A673 (cell line): Measurements from ENCODE around the gene SYK.

Experiments
- EZH2 ChIP-seq: fragments of 200-600 bp; sonication (generic); IDR thresholded peaks from 2 replicates; pipeline ENCODE4 v1.6.1; 2017; ENCODE audit warnings: borderline replicate concordance, low read depth, mild to moderate bottlenecking, mixed read lengths, antibody characterized with exemption, low read length; ENCODE audit not compliant: poor library complexity, severe bottlenecking
- TF ChIP-seq, protein P1 (sequence below): fragments of 300-800, 200-600 bp; sonication (generic); conservative IDR thresholded peaks from 2 replicates; pipeline ENCODE4 v1.5.1; 2017; ENCODE audit warnings: low read depth, mild to moderate bottlenecking, antibody characterized with exemption, low read length, moderate library complexity, mixed read lengths

DNA sequence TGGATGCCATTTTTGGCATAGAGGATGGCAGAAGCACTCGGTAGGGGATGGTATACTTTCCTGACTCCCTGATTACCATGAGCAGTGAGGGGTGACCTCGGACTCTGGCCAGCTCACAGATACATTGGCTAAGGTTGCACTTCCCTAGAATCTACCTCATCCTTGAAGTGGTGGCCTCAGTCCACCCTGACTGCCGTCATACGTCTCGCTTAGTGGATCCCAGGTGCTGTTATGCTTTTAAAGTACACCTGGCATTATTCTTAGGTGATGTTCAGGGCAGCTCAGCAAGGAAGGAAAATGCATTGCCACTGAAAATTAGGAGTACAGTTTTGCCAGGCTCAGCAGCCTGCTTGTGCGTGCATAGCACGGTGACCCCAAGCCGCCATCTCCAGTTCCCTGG lies 87.3 kb downstream of the SYK start:
- TF ChIP-seq, protein P1, sequence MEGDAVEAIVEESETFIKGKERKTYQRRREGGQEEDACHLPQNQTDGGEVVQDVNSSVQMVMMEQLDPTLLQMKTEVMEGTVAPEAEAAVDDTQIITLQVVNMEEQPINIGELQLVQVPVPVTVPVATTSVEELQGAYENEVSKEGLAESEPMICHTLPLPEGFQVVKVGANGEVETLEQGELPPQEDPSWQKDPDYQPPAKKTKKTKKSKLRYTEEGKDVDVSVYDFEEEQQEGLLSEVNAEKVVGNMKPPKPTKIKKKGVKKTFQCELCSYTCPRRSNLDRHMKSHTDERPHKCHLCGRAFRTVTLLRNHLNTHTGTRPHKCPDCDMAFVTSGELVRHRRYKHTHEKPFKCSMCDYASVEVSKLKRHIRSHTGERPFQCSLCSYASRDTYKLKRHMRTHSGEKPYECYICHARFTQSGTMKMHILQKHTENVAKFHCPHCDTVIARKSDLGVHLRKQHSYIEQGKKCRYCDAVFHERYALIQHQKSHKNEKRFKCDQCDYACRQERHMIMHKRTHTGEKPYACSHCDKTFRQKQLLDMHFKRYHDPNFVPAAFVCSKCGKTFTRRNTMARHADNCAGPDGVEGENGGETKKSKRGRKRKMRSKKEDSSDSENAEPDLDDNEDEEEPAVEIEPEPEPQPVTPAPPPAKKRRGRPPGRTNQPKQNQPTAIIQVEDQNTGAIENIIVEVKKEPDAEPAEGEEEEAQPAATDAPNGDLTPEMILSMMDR: no peak
- no peak for TF ChIP-seq EZH2
